Mucosa of gallbladder (tissue), 1 donor: ENCODE results near the gene GGTA1. TPM values are rescaled to one million over a fixed set of nuclear protein-coding genes. Genes with fewer than 3 reads are reported as not detected.
"Not testable (repeated sequence)": the region's sequence is repeated elsewhere in the genome, so short reads cannot be mapped to it uniquely, and the experiment has no call there.

ENCODE experiments used
- DNase-seq: peaks from one replicate; pipeline ENCODE4 v3.0.0-alpha.2; 2020; ENCODE audit warnings: low spot score
- total RNA-seq: library from RNA; stranded (reverse); gene quantifications from one replicate; pipeline ENCODE4 v1.2.1, GENCODE V29; 2021
- donor health status: DM: no; HTN: no; CAD: no.

The GGTA1 gene
- total RNA-seq, 1 donor from 2014 or later, result 8.4 TPM

DNA sequence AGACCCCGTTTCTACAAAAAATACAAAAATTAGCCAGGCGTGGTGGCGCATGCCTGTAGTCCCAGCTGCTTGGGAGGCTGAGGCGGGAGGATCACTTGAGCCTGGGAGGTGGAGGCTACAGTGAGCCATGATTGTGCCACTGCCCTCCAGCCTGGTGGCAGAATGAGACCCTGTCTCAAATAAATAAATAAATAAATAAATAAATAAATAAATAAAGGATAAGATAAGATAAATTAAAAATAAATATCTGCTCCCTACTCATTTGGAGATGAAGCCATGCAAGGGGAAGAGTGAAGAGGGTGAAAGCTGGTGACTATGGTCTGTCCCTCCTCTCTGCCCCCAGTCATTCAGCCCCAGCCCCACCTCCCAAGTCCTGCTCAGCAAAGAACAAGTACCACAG is 41.2 kb downstream of the GGTA1 start:
- not testable (repeated sequence) for DNase-seq

DNA sequence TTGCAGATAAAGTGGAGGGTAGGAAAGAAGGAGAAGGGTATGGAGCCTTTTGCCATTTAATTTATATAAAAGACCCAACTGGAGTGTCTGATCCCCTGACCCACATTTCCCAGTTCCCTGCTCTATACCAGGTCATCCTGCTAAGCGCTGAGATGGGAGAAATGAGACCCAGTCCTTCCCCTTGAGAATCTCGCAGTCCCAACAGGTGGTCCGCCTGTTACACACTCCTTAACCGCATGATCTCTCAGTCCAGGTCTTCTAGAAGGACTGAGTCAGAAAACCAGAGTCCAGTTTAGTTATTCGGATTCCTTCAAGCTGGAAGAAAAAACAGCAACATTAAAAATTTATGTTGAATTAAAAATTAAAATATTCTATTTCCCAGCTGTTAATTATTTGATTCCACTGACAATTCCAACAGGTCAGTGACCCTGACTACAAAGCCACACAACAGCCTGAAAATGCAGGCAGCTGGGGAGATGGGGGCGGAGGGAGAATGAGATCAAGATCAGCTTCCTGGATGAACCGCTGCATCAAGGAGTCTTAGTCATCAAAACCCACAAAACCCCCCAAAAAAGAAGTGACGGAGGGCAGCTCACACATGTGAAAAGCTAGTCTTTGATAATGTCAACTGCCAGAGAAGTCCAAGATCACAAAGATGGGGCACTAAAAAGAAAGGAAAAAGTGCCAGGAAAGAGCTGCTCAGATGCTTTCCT is 44.0 kb downstream of the GGTA1 start:
- DNase-seq, result no peak

GRCh38 chr9:121454972-121455371 is 44.7 kb downstream of the GGTA1 start:
- no peak for DNase-seq

- DNase-seq, result no peak
Measured at GRCh38 chr9:121453232-121453892, 46.3 kb downstream of the GGTA1 start.

GRCh38 chr9:121452085-121452484 is 47.6 kb downstream of the GGTA1 start:
- DNase-seq, result no peak

GRCh38 chr9:121451586-121451985 is 48.1 kb downstream of the GGTA1 start:
- DNase-seq, result no peak

DNA sequence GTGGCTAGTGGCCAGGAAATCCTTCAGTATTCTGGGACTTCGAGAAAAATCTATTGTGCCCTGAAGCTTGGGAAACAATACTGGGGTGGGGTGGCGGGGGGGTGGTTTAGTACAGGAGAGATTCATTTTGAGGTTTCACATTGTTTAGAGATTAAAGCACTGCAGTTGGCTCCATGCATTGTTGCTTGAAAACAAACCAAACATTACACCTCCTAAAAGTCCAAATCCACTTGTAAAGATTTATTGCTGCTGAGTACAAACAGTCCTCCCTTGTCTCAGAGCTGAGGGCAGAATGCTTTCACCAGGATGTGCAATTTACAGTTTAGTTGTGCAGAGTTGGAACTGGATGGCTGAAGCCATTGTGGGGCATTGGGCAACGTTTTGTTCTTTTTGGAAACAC is 49.4 kb downstream of the GGTA1 start:
- no peak for DNase-seq

DNA sequence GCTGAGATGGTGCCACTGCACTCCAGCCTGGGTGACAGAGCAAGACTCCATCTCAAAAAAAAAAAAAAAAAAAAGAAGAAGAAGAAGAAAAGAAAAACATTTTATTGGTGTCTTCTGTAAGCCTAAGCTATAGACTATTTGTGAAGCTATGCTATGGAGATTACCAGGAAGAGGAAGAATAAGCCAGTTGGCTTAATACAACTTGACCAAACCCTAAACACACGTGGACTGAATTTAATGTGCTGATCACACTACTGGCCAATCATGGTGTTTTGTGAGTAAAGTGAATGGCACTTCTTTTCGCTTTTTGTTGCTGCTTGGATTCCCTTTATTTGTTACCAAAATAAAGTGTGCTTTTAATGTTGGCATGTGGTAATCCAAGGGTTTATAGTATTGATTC is 49.9 kb downstream of the GGTA1 start:
- no peak for DNase-seq

GRCh38 chr9:121447321-121447834 is 52.3 kb downstream of the GGTA1 start:
- no peak for DNase-seq

DNA sequence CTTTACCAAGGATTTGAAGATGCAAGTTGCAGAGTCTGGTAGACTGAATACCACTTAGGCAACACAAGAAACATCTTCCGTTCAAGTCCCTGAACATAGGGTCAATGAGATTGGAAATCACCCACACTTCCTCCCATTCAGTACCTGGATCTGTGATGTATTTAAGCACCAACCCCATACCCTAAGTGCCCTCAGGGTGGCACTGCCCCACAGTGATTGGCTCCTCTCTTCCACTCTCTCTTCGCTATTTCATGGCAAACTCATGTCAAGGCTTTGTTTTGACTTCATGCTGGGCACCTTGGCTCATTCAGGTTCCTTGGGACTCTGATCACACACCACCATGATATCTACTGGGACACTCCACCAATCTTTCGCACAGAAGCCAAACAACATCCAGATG is 53.7 kb downstream of the GGTA1 start:
- DNase-seq, result no peak

DNA sequence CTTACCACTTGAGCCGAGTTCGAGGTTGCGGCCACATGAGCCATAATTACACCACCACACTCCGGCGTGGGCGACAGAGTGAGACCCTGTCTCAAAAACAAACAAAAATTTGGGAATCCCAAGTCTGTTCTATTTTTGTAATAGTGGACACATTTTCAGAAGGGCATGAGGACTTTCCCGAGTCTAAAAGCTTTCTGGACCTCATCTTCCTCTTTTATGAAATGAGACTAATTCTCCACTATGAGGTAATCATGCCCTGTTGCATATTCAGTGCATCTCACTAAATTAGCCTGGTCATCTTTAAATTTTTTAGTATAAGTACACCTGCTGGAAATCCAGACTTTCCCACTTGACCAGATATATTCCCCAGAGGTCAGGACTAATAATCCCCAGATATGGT is 55.7 kb downstream of the GGTA1 start:
- DNase-seq, result no peak

- no peak for DNase-seq
Measured at GRCh38 chr9:121441165-121441564, 58.5 kb downstream of the GGTA1 start.

- no peak for DNase-seq
Measured at GRCh38 chr9:121439711-121440664, 59.7 kb downstream of the GGTA1 start.

DNA sequence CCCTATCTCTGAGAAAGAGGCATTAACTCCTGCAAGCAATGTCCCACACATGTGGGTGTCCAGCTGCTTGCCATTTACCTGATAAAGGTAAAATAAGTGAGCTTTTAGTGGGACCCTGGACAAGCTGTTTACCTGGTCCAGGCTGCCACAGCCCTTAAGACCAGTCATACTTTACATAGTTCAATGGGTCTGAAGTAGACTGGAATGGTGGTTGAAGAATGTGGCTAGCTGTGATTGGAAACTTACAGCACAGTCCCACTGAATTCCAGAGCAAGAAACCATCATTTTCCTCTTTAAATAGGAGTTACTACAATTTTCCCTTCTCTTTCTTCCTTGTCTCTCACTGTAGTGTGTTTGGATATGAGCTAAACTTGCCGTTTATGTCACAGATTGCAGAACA is 60.6 kb downstream of the GGTA1 start:
- no peak for DNase-seq

DNA sequence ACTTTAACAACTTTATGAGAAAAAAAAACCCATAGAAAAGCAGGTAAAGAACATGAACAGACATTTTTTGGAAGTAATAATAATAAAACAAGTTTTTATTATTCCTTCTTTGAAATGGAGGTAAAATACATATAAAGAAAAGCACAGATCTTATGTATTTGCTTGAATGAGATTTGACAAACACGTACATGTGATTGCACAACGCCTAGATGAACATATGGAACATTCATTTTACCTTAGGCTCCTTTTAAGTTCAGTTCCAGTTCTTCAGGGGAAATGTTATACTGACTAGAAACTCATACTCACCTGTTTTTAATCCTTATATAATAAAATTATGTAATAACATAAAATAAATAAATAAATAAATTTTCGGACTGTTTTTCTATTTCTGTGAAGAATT is 61.8 kb downstream of the GGTA1 start:
- no peak for DNase-seq

GRCh38 chr9:121437046-121437445 is 62.6 kb downstream of the GGTA1 start:
- DNase-seq, result not testable (repeated sequence)

DNA sequence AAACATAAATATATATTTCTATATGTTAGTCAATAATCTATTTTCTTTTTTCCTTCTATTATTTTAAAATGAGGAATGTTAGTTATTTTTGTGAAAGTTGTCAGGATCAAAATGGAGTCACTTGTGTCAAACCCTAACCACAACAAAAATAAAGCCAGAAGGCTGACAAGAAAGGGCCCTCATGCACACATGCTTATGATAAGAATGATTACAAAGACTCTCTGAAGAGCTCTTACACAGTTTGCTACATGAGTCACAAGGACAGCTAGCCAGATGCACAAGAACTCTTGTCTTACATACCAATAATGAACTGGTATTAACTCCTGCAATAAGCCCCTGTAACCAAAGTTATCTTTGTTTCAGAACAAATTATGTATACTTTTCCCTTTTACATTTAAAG is 64.7 kb downstream of the GGTA1 start:
- DNase-seq, result no peak

- DNase-seq, result no peak
Measured at GRCh38 chr9:121427899-121428298, 71.7 kb downstream of the GGTA1 start.

GRCh38 chr9:121424024-121424432 is 75.6 kb downstream of the GGTA1 start:
- no peak for DNase-seq

GRCh38 chr9:121411993-121412392 is 87.7 kb downstream of the GGTA1 start:
- no peak for DNase-seq

- no peak for DNase-seq
Measured at GRCh38 chr9:121405899-121406298, 93.7 kb downstream of the GGTA1 start.
